ENCODE data around the gene MIGA1. TPM values are rescaled to one million over a fixed set of nuclear protein-coding genes. Genes with fewer than 3 reads are reported as not detected.
A peak's percentile ranks its signal among the peaks of the same experiment; 100 is the strongest.
"Not testable (repeated sequence)": the region's sequence is repeated elsewhere in the genome, so short reads cannot be mapped to it uniquely, and the experiment has no call there.

The MIGA1 gene
- total and polyA plus RNA-seq, 8 donors, result 1.6 to 40.6 (median 7.5) TPM

- Histone ChIP-seq H3K9me3 (no peaks in the 10 kb centered on the region), H3K36me3 (peaks cover 0 to 37% (median 35%) of the 10 kb centered on the region in 4 donors), H3K4me3 (no peak overlapping the region), H3K27me3 (no peaks in the 10 kb centered on the region), H3K4me1 (peaks cover 0 to 14% (median 2%) of the 10 kb centered on the region in 4 donors), H3K27ac (no peak overlapping the region)
- TF ChIP-seq EP300 (IDR thresholded peaks at IDR 0.05) (no peak), POLR2A (IDR thresholded peaks at IDR 0.05) (no peak), CTCF (IDR thresholded peaks at IDR 0.05) (no peak), POLR2AphosphoS5 (IDR thresholded peaks at IDR 0.05) (no peak)
- WGBS, 5 donors, result 45 to 73% (median 62%) methylated on average over 3 of the region's 3 CpGs
- intact Hi-C loops (cut with DNase I; ENCODE audit: low total_unique reads), result no loop called here
- DNase-seq, result no peak
Measured at GRCh38 chr1:77742011-77742555, 37.4 kb upstream of the MIGA1 start.

GRCh38 chr1:77744576-77744975 lies 34.9 kb upstream of the MIGA1 start:
- 85 to 95% (median 86%) methylated on average over 7 of the region's 7 CpGs for WGBS, 5 donors
- no peaks in the 10 kb centered on the region for H3K9me3 ChIP-seq

GRCh38 chr1:77749489-77749888 lies 30.0 kb upstream of the MIGA1 start:
- 88 to 92% (median 89%) methylated on average over 4 of the region's 4 CpGs for WGBS, 5 donors
- H3K9me3 ChIP-seq; H3K36me3 ChIP-seq; H3K27me3 ChIP-seq; H3K27ac ChIP-seq; DNase-seq; intact Hi-C loops (cut with DNase I; ENCODE audit: low total_unique reads); H3K4me3 ChIP-seq: not testable (repeated sequence)
- peaks cover 4 to 55% (median 36%) of the 10 kb centered on the region in 4 donors for H3K4me1 ChIP-seq

More at GRCh38 chr1:77744576-77744975, 34.9 kb upstream of the MIGA1 start:
- H3K4me3 ChIP-seq, result no peak overlapping the region
- no peak for DNase-seq
- intact Hi-C loops (cut with DNase I; ENCODE audit: low total_unique reads), result no loop called here
- H3K27ac ChIP-seq, result no peak overlapping the region
- H3K4me1 ChIP-seq, result peaks cover 0 to 32% (median 17%) of the 10 kb centered on the region in 4 donors
- TF ChIP-seq EP300 (IDR thresholded peaks at IDR 0.05) (no peak), CTCF (IDR thresholded peaks at IDR 0.05) (no peak), POLR2A (IDR thresholded peaks at IDR 0.05) (no peak), POLR2AphosphoS5 (IDR thresholded peaks at IDR 0.05) (no peak)
- H3K27me3 ChIP-seq, result no peaks in the 10 kb centered on the region
- H3K36me3 ChIP-seq, result peaks cover 0 to 16% (median 13%) of the 10 kb centered on the region in 4 donors

- Histone ChIP-seq H3K27ac (peak overlapping the region in 2 of 5 donors; percentile 3 to 96), H3K4me3 (no peak overlapping the region), H3K4me1 (peaks cover 19 to 59% (median 46%) of the 10 kb centered on the region in 4 donors), H3K27me3 (no peaks in the 10 kb centered on the region), H3K36me3 (no peaks in the 10 kb centered on the region), H3K9me3 (no peaks in the 10 kb centered on the region)
- TF ChIP-seq EP300 (IDR thresholded peaks at IDR 0.05) (no peak), CTCF (IDR thresholded peaks at IDR 0.05) (no peak), POLR2AphosphoS5 (IDR thresholded peaks at IDR 0.05) (no peak), POLR2A (IDR thresholded peaks at IDR 0.05) (no peak)
- intact Hi-C loops (cut with DNase I; ENCODE audit: low total_unique reads), result no loop called here
- 63 to 83% (median 72%) methylated on average over 1 of the region's 1 CpG for WGBS, 5 donors
- DNase-seq, result no peak
Measured at GRCh38 chr1:77756052-77756754, 23.2 kb upstream of the MIGA1 start.
